HG03354 (cell line): ENCODE data around the gene KCNC4.

Experiments used
- ATAC-seq: cut with Tn5 transposase; IDR thresholded peaks from one replicate; pipeline ENCODE4 v1.9.1; 2021; ENCODE audit warnings: mild to moderate bottlenecking; ENCODE audit not compliant: unreplicated experiment, poor library complexity, severe bottlenecking

KCNC4 gene

GRCh38 chr1:110187139-110187890 lies 22.8 kb upstream of the KCNC4 start:
- ATAC-seq: no peak

- ATAC-seq: no peak
These were observed 22.0 kb upstream of the KCNC4 start for GRCh38 chr1:110188035-110188618.

GRCh38 chr1:110189181-110189580 lies 20.9 kb upstream of the KCNC4 start:
- ATAC-seq: no peak

- no peak for ATAC-seq
These were observed 19.7 kb upstream of the KCNC4 start for GRCh38 chr1:110190282-110190929.

- no peak for ATAC-seq
These were observed 17.6 kb upstream of the KCNC4 start for GRCh38 chr1:110192541-110192940.

GRCh38 chr1:110195196-110195595 lies 14.9 kb upstream of the KCNC4 start:
- ATAC-seq: no peak

GRCh38 chr1:110196917-110197765 lies 13.0 kb upstream of the KCNC4 start:
- peak; percentile 76 for ATAC-seq

- ATAC-seq: no peak
These were observed 12.0 kb upstream of the KCNC4 start for GRCh38 chr1:110197905-110198629.

- ATAC-seq: no peak
These were observed 11.4 kb upstream of the KCNC4 start for GRCh38 chr1:110198746-110199145.

- no peak for ATAC-seq
These were observed 9.9 kb upstream of the KCNC4 start for GRCh38 chr1:110200190-110200589.

- no peak for ATAC-seq
These were observed 9.4 kb upstream of the KCNC4 start for GRCh38 chr1:110200666-110201065.

GRCh38 chr1:110201157-110201825 lies 8.8 kb upstream of the KCNC4 start:
- ATAC-seq: no peak

- ATAC-seq: no peak
These were observed 7.0 kb upstream of the KCNC4 start for GRCh38 chr1:110203021-110203661.

GRCh38 chr1:110205156-110205555 lies 5.0 kb upstream of the KCNC4 start:
- ATAC-seq: no peak

GRCh38 chr1:110205591-110206155 lies 4.4 kb upstream of the KCNC4 start:
- no peak for ATAC-seq

- ATAC-seq: no peak
These were observed 3.7 kb upstream of the KCNC4 start for GRCh38 chr1:110206261-110206920.

GRCh38 chr1:110207831-110208230 lies 2.3 kb upstream of the KCNC4 start:
- no peak for ATAC-seq
